ENCODE results near the gene TMEM143.

Gene TMEM143

DNA sequence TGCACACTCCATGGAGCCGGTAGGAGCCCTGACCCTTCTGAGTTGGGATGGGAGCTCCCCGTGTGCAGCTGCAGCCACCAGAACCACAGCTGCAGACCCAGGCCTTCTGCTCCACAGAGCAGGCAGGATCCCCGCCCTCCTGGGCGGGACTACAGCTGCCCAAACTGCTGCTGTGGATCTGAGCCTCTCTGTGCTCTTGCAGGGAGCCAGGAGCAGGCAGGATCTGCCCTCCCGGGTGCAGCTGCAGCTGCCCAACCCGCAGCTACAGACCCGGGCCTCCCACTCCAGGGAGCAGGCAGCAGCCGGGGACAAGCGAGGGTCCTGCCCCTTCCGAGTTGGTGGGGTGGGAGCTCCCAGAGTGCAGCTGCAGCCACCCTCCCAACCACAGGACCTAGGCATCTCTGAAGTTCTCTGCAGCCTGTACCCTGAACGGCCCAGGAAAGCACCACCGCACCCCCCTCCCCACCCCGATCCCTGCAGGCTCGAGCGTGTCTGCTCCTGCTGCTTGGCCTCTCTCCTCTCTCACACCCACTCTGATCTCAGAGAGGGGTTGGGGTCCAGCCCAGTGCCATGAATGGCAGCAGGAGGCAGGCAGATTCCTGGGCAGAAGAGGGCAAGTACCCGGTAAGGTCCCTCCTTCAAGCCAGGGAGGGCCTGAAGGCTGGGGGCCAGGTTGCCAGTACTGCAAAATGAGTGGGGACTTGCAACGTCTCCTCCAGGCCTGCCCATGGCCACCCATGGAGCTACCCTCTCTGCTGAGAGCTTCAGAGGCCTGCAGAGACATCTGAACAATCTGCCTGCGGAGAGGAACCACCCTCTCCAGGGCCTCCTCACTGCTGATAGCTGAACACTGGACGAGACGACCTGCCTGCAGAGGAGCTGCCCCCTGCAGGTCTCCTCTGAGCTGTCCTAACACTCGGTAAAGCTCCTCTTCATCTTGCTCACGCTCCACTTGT lies 54.8 kb downstream of the TMEM143 start:
- no peak overlapping the region for H3K4me3 ChIP-seq (replicated peaks; ENCODE audit: low read depth, low read length)
- DNase-seq (ENCODE audit: extremely low read depth, insufficient read length), result no peak
- TF ChIP-seq, protein P1, sequence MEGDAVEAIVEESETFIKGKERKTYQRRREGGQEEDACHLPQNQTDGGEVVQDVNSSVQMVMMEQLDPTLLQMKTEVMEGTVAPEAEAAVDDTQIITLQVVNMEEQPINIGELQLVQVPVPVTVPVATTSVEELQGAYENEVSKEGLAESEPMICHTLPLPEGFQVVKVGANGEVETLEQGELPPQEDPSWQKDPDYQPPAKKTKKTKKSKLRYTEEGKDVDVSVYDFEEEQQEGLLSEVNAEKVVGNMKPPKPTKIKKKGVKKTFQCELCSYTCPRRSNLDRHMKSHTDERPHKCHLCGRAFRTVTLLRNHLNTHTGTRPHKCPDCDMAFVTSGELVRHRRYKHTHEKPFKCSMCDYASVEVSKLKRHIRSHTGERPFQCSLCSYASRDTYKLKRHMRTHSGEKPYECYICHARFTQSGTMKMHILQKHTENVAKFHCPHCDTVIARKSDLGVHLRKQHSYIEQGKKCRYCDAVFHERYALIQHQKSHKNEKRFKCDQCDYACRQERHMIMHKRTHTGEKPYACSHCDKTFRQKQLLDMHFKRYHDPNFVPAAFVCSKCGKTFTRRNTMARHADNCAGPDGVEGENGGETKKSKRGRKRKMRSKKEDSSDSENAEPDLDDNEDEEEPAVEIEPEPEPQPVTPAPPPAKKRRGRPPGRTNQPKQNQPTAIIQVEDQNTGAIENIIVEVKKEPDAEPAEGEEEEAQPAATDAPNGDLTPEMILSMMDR (IDR thresholded peaks at IDR 0.05; ENCODE audit: insufficient read depth, low read length, poor library complexity, severe bottlenecking), result peak; percentile 33
- no peaks in the 10 kb centered on the region for H3K27me3 ChIP-seq (replicated peaks; ENCODE audit: control insufficient read depth, insufficient read depth, low read length)
- no peaks in the 10 kb centered on the region for H3K36me3 ChIP-seq (ENCODE audit: control insufficient read depth, insufficient read depth, low read length)

- DNase-seq (ENCODE audit: extremely low read depth, insufficient read length), result no peak
- no peaks in the 10 kb centered on the region for H3K36me3 ChIP-seq (ENCODE audit: control insufficient read depth, insufficient read depth, low read length)
- H3K4me3 ChIP-seq (replicated peaks; ENCODE audit: low read depth, low read length), result no peak overlapping the region
- H3K27me3 ChIP-seq (replicated peaks; ENCODE audit: control insufficient read depth, insufficient read depth, low read length), result no peaks in the 10 kb centered on the region; the same call in 1 of the 2 replicates
- TF ChIP-seq, protein P1 (IDR thresholded peaks at IDR 0.05; ENCODE audit: insufficient read depth, low read length, poor library complexity, severe bottlenecking), result no peak
Measured at GRCh38 chr19:48303866-48304265, 59.9 kb downstream of the TMEM143 start.

GRCh38 chr19:48303367-48303766 lies 60.4 kb downstream of the TMEM143 start:
- no peaks in the 10 kb centered on the region for H3K36me3 ChIP-seq (ENCODE audit: control insufficient read depth, insufficient read depth, low read length)
- no peaks in the 10 kb centered on the region; the same call in 1 of the 2 replicates for H3K27me3 ChIP-seq (replicated peaks; ENCODE audit: control insufficient read depth, insufficient read depth, low read length)
- no peak for DNase-seq (ENCODE audit: extremely low read depth, insufficient read length)
- TF ChIP-seq, protein P1 (IDR thresholded peaks at IDR 0.05; ENCODE audit: insufficient read depth, low read length, poor library complexity, severe bottlenecking), result no peak
- no peak overlapping the region for H3K4me3 ChIP-seq (replicated peaks; ENCODE audit: low read depth, low read length)

DNA sequence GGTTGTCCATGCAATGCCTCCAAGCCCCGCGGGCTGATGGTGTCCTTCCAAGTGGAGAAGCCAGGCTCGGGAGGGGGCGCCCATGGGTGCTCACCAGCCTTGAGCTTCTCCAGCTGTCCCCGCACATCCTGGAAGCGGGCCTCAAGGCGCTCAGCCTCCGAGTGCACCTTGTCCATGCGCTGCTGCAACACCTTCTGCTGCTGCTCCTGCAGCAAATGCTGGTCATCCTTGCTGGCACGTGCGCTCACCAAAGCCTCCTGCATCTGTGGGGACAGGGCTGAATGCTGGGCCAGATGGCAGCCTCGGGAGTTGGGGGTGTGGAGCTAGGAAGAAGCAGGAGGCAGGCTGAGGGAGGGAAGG lies 61.2 kb downstream of the TMEM143 start:
- Histone ChIP-seq H3K36me3 (ENCODE audit: control insufficient read depth, insufficient read depth, low read length) (no peaks in the 10 kb centered on the region), H3K27me3 (replicated peaks; ENCODE audit: control insufficient read depth, insufficient read depth, low read length) (no peaks in the 10 kb centered on the region; the same call in 1 of the 2 replicates), H3K4me3 (replicated peaks; ENCODE audit: low read depth, low read length) (no peak overlapping the region)
- DNase-seq (ENCODE audit: extremely low read depth, insufficient read length), result no peak
- TF ChIP-seq, protein P1 (IDR thresholded peaks at IDR 0.05; ENCODE audit: insufficient read depth, low read length, poor library complexity, severe bottlenecking), result no peak

- TF ChIP-seq, protein P1 (IDR thresholded peaks at IDR 0.05; ENCODE audit: insufficient read depth, low read length, poor library complexity, severe bottlenecking), result no peak
- Histone ChIP-seq H3K36me3 (ENCODE audit: control insufficient read depth, insufficient read depth, low read length) (no peaks in the 10 kb centered on the region), H3K4me3 (replicated peaks; ENCODE audit: low read depth, low read length) (no peak overlapping the region), H3K27me3 (replicated peaks; ENCODE audit: control insufficient read depth, insufficient read depth, low read length) (no peaks in the 10 kb centered on the region; the same call in 1 of the 2 replicates)
- DNase-seq (ENCODE audit: extremely low read depth, insufficient read length), result no peak
Measured at GRCh38 chr19:48301886-48302599, 61.7 kb downstream of the TMEM143 start.

All from GM06990 (cell line).